Sigmoid colon (tissue), 4 donors: ENCODE data around the gene RXFP4.
A peak's percentile ranks its signal among the peaks of the same experiment; 100 is the strongest.

ENCODE experiments used
- EP300 ChIP-seq, 4 donors: sonication (generic); formaldehyde crosslinking; IDR thresholded peaks; one replicate each; pipeline ENCODE4 v1.6.1; 2017; ENCODE audit warnings: antibody characterized with exemption in 4 of 4
- POLR2A ChIP-seq, 2 donors: fragments of 450-650 bp; IDR thresholded peaks; one replicate each; pipeline ENCODE4 v1.6.1; 2016; ENCODE audit warnings: antibody characterized with exemption in 2 of 2, mild to moderate bottlenecking in 2 of 2, moderate library complexity in 2 of 2
- POLR2AphosphoS5 ChIP-seq, 4 donors: sonication (generic); formaldehyde crosslinking; IDR thresholded peaks; one replicate each; pipeline ENCODE4 v1.6.1; 2017; ENCODE audit warnings: antibody characterized with exemption in 4 of 4

- TF ChIP-seq POLR2AphosphoS5 (IDR thresholded peaks at IDR 0.05) (peak; percentile 99 to 100 (median 100)), POLR2A (IDR thresholded peaks at IDR 0.05) (peak; percentile 98 to 99), EP300 (IDR thresholded peaks at IDR 0.05) (no peak)
Observed at GRCh38 chr1:155934097-155934935, 7.1 kb upstream of the RXFP4 start, which contains the start of gene KHDC4.
